Renal cortical epithelial cell (primary cell): ENCODE data around the gene PLXNA4. TPM values are rescaled to one million over a fixed set of nuclear protein-coding genes. Genes with fewer than 3 reads are reported as not detected.

Source experiments
- DNase-seq: peaks from one replicate; pipeline ENCODE4 v3.0.0-alpha.2; 2011; ENCODE audit warnings: low read depth
- total RNA-seq: library from RNA; depleted of rRNA; stranded (reverse); fragments of >200 nt; gene quantifications from 2 replicates; pipeline ENCODE4 v1.2.3, GENCODE V29; 2014

Gene PLXNA4
- total RNA-seq, 1 donor from 2014 or later: 0.05 TPM

- DNase-seq: no peak
Observed at GRCh38 chr7:132207211-132207610, 369.1 kb downstream of the PLXNA4 start.

- DNase-seq: no peak
Observed at GRCh38 chr7:132206594-132206993, 369.7 kb downstream of the PLXNA4 start.

GRCh38 chr7:132205509-132205908 lies 370.8 kb downstream of the PLXNA4 start:
- no peak for DNase-seq

- no peak for DNase-seq
Observed at GRCh38 chr7:132203021-132203420, 373.2 kb downstream of the PLXNA4 start.

- DNase-seq: no peak
Observed at GRCh38 chr7:132202541-132202940, 373.7 kb downstream of the PLXNA4 start.

GRCh38 chr7:132200141-132200540 lies 376.1 kb downstream of the PLXNA4 start:
- DNase-seq: no peak

- no peak for DNase-seq
Observed at GRCh38 chr7:132199626-132200025, 376.6 kb downstream of the PLXNA4 start.

GRCh38 chr7:132197772-132198171 lies 378.5 kb downstream of the PLXNA4 start:
- no peak for DNase-seq

- DNase-seq: no peak
Observed at GRCh38 chr7:132193898-132194297, 382.4 kb downstream of the PLXNA4 start.

- no peak for DNase-seq
Observed at GRCh38 chr7:132192809-132193208, 383.5 kb downstream of the PLXNA4 start.

GRCh38 chr7:132191418-132191817 lies 384.9 kb downstream of the PLXNA4 start:
- no peak for DNase-seq

GRCh38 chr7:132190683-132191082 lies 385.6 kb downstream of the PLXNA4 start:
- no peak for DNase-seq

- no peak for DNase-seq
Observed at GRCh38 chr7:132189881-132190280, 386.4 kb downstream of the PLXNA4 start.

- no peak for DNase-seq
Observed at GRCh38 chr7:132187869-132188789, 388.1 kb downstream of the PLXNA4 start.

GRCh38 chr7:132187391-132187790 lies 388.9 kb downstream of the PLXNA4 start:
- DNase-seq: no peak

- DNase-seq: no peak
Observed at GRCh38 chr7:132185150-132185549, 391.1 kb downstream of the PLXNA4 start.

GRCh38 chr7:132183781-132184380 lies 392.4 kb downstream of the PLXNA4 start:
- DNase-seq: no peak

GRCh38 chr7:132182992-132183391 lies 393.3 kb downstream of the PLXNA4 start:
- DNase-seq: no peak

- no peak for DNase-seq
Observed at GRCh38 chr7:132181946-132182685, 394.2 kb downstream of the PLXNA4 start.

- no peak for DNase-seq
Observed at GRCh38 chr7:132181371-132181770, 394.9 kb downstream of the PLXNA4 start.

- no peak for DNase-seq
Observed at GRCh38 chr7:132180481-132180880, 395.8 kb downstream of the PLXNA4 start.

GRCh38 chr7:132179681-132180080 lies 396.6 kb downstream of the PLXNA4 start:
- no peak for DNase-seq

- DNase-seq: no peak
Observed at GRCh38 chr7:132179080-132179430, 397.2 kb downstream of the PLXNA4 start.
